Loucy (cell line): ENCODE results near the gene ANKZF1.

Source experiments
- H2AFZ ChIP-seq: fragments of 200-600 bp; sonication (generic); 2 replicates; pipeline ENCODE4 v1.6.0; 2016; ENCODE audit warnings: antibody characterized with exemption, mild to moderate bottlenecking, low read length, moderate library complexity
- H3F3A ChIP-seq: fragments of 200-600 bp; 2 replicates; pipeline ENCODE4 v1.6.0; 2016; ENCODE audit warnings: antibody characterized with exemption, low read depth, mild to moderate bottlenecking
- H3K27me3 ChIP-seq: fragments of 200-600 bp; sonication (generic); 2 replicates; pipeline ENCODE4 v1.6.1; 2014; ENCODE audit warnings: low read length, mild to moderate bottlenecking; ENCODE audit not compliant: insufficient read depth, poor library complexity, severe bottlenecking
- H3K36me3 ChIP-seq: fragments of 200-600 bp; sonication (generic); 2 replicates; pipeline ENCODE4 v1.6.1; 2016; ENCODE audit warnings: low read length; ENCODE audit not compliant: insufficient read depth
- H3K4me1 ChIP-seq: fragments of 200-600 bp; sonication (generic); 2 replicates; pipeline ENCODE4 v1.5.1; 2014; ENCODE audit warnings: low read length, mild to moderate bottlenecking; ENCODE audit not compliant: insufficient read depth, poor library complexity, severe bottlenecking
- H3K4me2 ChIP-seq: fragments of 200-600 bp; sonication (generic); 2 replicates; pipeline ENCODE4 v1.6.0; 2014; ENCODE audit warnings: antibody characterized with exemption, low read length, low read depth, mild to moderate bottlenecking; ENCODE audit not compliant: poor library complexity, severe bottlenecking
- H3K4me3 ChIP-seq: fragments of 200-600 bp; sonication (generic); 2 replicates; pipeline ENCODE4 v1.5.1; 2014; ENCODE audit warnings: low read length, mild to moderate bottlenecking, mixed read lengths; ENCODE audit not compliant: poor library complexity, severe bottlenecking
- H3K79me2 ChIP-seq: fragments of 200-600 bp; sonication (generic); 2 replicates; pipeline ENCODE4 v1.6.1; 2014; ENCODE audit warnings: low read length; ENCODE audit not compliant: insufficient read depth
- H3K9ac ChIP-seq: fragments of 200-600 bp; sonication (generic); 2 replicates; pipeline ENCODE4 v1.6.0; 2014; ENCODE audit warnings: mild to moderate bottlenecking, low read depth, low read length, moderate library complexity; ENCODE audit not compliant: poor library complexity, severe bottlenecking
- H3K9me2 ChIP-seq: fragments of 200-600 bp; sonication (generic); replicated peaks from 2 replicates; pipeline ENCODE4 v1.6.1; 2016; ENCODE audit warnings: low read depth, low read length, mixed read lengths
- H3K9me3 ChIP-seq: fragments of 200-600 bp; sonication (generic); 2 replicates; pipeline ENCODE4 v1.6.1; 2014; ENCODE audit warnings: mild to moderate bottlenecking, antibody characterized with exemption, low read length, low read depth; ENCODE audit not compliant: insufficient read depth
- H4K20me1 ChIP-seq: fragments of 200-600 bp; sonication (generic); 2 replicates; pipeline ENCODE4 v1.6.0; 2014; ENCODE audit warnings: antibody characterized with exemption, low read length, mild to moderate bottlenecking; ENCODE audit not compliant: insufficient read depth, poor library complexity, severe bottlenecking
- EZH2phosphoT487 ChIP-seq: fragments of 200-600 bp; IDR thresholded peaks from 2 replicates; pipeline ENCODE4 v1.6.1; 2018; ENCODE audit warnings: antibody characterized with exemption, mild to moderate bottlenecking, moderate library complexity, borderline replicate concordance
- TF ChIP-seq, protein P1 (sequence below): fragments of 200-600 bp; sonication (generic); conservative IDR thresholded peaks from 2 replicates; pipeline ENCODE4 v1.5.1; 2014; ENCODE audit warnings: mild to moderate bottlenecking, antibody characterized with exemption, low read length

The ANKZF1 gene

DNA sequence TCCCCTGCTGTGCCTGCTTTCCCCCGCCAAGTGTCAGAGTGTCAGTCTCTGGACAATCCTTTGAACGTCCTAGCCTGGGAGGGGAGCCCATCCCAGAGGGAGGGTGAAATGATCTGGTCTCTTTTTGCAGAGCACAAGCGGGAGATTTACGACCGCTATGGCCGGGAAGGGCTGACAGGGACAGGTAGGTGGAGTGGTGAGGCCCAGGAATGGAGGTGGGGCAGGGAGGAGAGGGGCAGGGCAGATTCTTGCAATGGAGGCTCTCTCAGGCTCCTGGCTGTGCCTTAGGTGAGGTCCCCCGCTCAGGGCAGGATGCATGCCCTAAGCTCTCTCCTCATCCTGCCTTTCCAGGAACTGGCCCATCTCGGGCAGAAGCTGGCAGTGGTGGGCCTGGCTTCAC lies 52.0 kb downstream of the ANKZF1 start:
- Histone ChIP-seq H3K9ac (no peak overlapping the region), H3F3A (no peaks in the 10 kb centered on the region), H2AFZ (no peak overlapping the region), H3K9me2 (no peaks in the 10 kb centered on the region), H3K79me2 (peaks cover 6% of the 10 kb centered on the region; the same call in 1 of the 2 replicates), H3K36me3 (no peaks in the 10 kb centered on the region; the same call in 1 of the 2 replicates), H3K4me3 (no peak overlapping the region), H3K4me1 (peaks cover 23% of the 10 kb centered on the region), H3K4me2 (no peak overlapping the region), H3K9me3 (no peaks in the 10 kb centered on the region), H4K20me1 (peaks cover 6% of the 10 kb centered on the region), H3K27me3 (no peaks in the 10 kb centered on the region)
- TF ChIP-seq EZH2phosphoT487 = no peak
- TF ChIP-seq, protein P1, sequence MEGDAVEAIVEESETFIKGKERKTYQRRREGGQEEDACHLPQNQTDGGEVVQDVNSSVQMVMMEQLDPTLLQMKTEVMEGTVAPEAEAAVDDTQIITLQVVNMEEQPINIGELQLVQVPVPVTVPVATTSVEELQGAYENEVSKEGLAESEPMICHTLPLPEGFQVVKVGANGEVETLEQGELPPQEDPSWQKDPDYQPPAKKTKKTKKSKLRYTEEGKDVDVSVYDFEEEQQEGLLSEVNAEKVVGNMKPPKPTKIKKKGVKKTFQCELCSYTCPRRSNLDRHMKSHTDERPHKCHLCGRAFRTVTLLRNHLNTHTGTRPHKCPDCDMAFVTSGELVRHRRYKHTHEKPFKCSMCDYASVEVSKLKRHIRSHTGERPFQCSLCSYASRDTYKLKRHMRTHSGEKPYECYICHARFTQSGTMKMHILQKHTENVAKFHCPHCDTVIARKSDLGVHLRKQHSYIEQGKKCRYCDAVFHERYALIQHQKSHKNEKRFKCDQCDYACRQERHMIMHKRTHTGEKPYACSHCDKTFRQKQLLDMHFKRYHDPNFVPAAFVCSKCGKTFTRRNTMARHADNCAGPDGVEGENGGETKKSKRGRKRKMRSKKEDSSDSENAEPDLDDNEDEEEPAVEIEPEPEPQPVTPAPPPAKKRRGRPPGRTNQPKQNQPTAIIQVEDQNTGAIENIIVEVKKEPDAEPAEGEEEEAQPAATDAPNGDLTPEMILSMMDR = no peak

DNA sequence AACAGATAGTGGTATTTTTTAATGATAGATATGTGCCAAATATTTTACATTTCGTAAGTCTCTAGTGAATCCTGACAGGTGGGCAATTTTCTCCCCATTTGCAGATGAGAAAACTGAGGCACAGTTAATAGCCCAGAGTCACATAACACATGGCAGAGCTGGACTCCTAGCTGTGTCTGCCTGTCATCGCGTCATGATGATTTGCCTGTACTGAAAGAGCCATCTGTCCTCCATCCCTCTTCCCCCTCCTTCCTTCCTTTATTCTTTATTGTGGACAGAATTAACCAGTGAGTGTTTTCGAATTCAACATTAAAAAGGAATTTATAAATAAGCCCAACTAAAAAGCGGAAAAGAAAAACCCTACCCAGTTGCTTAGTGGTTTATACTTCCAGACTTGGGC lies 52.8 kb downstream of the ANKZF1 start:
- TF ChIP-seq, protein P1 = no peak
- TF ChIP-seq EZH2phosphoT487 = no peak
- Histone ChIP-seq H3K36me3 (no peaks in the 10 kb centered on the region; the same call in 1 of the 2 replicates), H4K20me1 (peaks cover 6% of the 10 kb centered on the region), H3K4me2 (no peak overlapping the region), H3K79me2 (peaks cover 6% of the 10 kb centered on the region; the same call in 1 of the 2 replicates), H3K27me3 (no peaks in the 10 kb centered on the region), H3K9ac (no peak overlapping the region), H3F3A (no peaks in the 10 kb centered on the region), H2AFZ (no peak overlapping the region), H3K4me1 (peaks cover 21% of the 10 kb centered on the region), H3K4me3 (no peak overlapping the region), H3K9me2 (no peaks in the 10 kb centered on the region), H3K9me3 (no peaks in the 10 kb centered on the region)

DNA sequence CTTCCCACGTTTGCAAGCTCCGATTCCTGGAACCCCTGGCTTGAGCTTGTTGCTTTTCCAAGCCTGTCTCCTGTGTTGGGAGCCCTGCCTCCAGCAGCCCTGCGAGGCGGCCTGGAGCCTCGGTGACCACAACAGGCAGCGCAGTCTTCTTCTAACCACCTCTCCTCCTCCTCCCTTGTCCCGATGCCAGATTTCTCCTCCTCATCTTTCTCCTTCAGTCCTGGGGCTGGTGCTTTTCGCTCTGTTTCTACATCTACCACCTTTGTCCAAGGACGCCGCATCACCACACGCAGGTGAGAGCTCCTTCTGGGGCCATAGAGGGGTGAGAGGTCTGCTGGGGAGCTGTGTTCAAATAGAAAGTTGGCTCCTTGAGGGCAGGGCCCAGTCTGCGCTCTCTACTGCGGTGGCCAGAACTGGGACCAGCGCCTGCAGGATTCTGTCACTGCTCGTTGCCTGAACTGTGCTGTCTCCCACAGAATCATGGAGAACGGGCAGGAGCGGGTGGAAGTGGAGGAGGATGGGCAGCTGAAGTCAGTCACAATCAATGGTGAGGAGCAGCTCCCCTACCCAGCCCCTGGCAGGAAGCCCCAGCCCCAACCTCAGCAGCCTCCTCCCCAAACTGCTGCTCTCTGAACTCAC lies 53.5 kb downstream of the ANKZF1 start:
- Histone ChIP-seq H3K36me3 (no peaks in the 10 kb centered on the region; the same call in 1 of the 2 replicates), H4K20me1 (peaks cover 6% of the 10 kb centered on the region), H3K9ac (no peak overlapping the region), H3K4me3 (no peak overlapping the region), H3K79me2 (peaks cover 6% of the 10 kb centered on the region; the same call in 1 of the 2 replicates), H3K4me1 (peaks cover 18% of the 10 kb centered on the region), H3K27me3 (no peaks in the 10 kb centered on the region), H3K9me2 (no peaks in the 10 kb centered on the region), H2AFZ (no peak overlapping the region), H3F3A (no peaks in the 10 kb centered on the region), H3K4me2 (no peak overlapping the region), H3K9me3 (no peaks in the 10 kb centered on the region)
- TF ChIP-seq EZH2phosphoT487 = no peak
- TF ChIP-seq, protein P1 = no peak
